Mesenchymal stem cell (in vitro differentiated cells and primary cell): Measurements from ENCODE around the gene NELFB.

Experiments used
- DNase-seq: peaks from one replicate; pipeline ENCODE4 v3.0.0-alpha.2; 2013
- H2AFZ ChIP-seq: one replicate; pipeline ENCODE4 v1.6.1; 2013; ENCODE audit warnings: low read depth, mild to moderate bottlenecking, control low read depth, inconsistent platforms, low read length, moderate library complexity
- H2AK5ac ChIP-seq: 2 replicates; pipeline ENCODE4 v1.6.1; 2013; ENCODE audit warnings: low read length, moderate library complexity, mild to moderate bottlenecking, inconsistent platforms; ENCODE audit not compliant: severe bottlenecking
- H2BK120ac ChIP-seq: one replicate; pipeline ENCODE4 v1.6.1; 2013; ENCODE audit warnings: low read depth, mild to moderate bottlenecking, inconsistent platforms, low read length, moderate library complexity
- H2BK12ac ChIP-seq, 2 experiments: one replicate each; pipeline ENCODE4 v1.6.1; 2013; ENCODE audit warnings: inconsistent platforms in 2 of 2, low read length in 2 of 2, mild to moderate bottlenecking in 2 of 2, moderate library complexity in 2 of 2, control low read depth in 1 of 2
- H2BK15ac ChIP-seq: one replicate; pipeline ENCODE4 v1.6.1; 2013; ENCODE audit warnings: mild to moderate bottlenecking, low read depth, inconsistent platforms; ENCODE audit not compliant: poor library complexity, severe bottlenecking
- H2BK5ac ChIP-seq: 2 replicates; pipeline ENCODE4 v1.6.1; 2013; ENCODE audit warnings: low read depth, mild to moderate bottlenecking, low read length, control low read depth, inconsistent platforms; ENCODE audit not compliant: poor library complexity, severe bottlenecking
- H3K14ac ChIP-seq, 2 experiments: one replicate each; pipeline ENCODE4 v1.6.1; 2013; ENCODE audit warnings: inconsistent platforms in 2 of 2, low read length in 2 of 2, control low read depth in 1 of 2, mild to moderate bottlenecking in 1 of 2, moderate library complexity in 1 of 2
- H3K18ac ChIP-seq, 2 experiments: one replicate each; pipeline ENCODE4 v1.6.1; 2013; ENCODE audit warnings: inconsistent platforms in 2 of 2, low read length in 2 of 2, control low read depth in 1 of 2, low read depth in 1 of 2, mild to moderate bottlenecking in 1 of 2
- H3K23ac ChIP-seq, 2 experiments: one replicate each; pipeline ENCODE4 v1.6.1; 2013; ENCODE audit warnings: inconsistent platforms in 2 of 2, low read length in 2 of 2, mild to moderate bottlenecking in 2 of 2, moderate library complexity in 2 of 2, control low read depth in 1 of 2
- H3K27ac ChIP-seq: 2 replicates; pipeline ENCODE4 v1.5.1; 2013; ENCODE audit warnings: mild to moderate bottlenecking, moderate library complexity, low read length, control low read depth, inconsistent platforms; ENCODE audit not compliant: poor library complexity, severe bottlenecking
- H3K27me3 ChIP-seq, 2 experiments: 2 replicates each; pipeline versions ENCODE4 v1.6.1 to v1.7.0; 2013; ENCODE audit warnings: low read length in 2 of 2, mild to moderate bottlenecking in 2 of 2, moderate library complexity in 2 of 2, control low read depth in 1 of 2, inconsistent platforms in 1 of 2; ENCODE audit not compliant: control insufficient read depth in 1 of 2, insufficient read depth in 1 of 2
- H3K36me3 ChIP-seq, 2 experiments: 2 replicates each; pipeline versions ENCODE4 v1.6.1 to v1.7.0; 2013; ENCODE audit warnings: low read length in 2 of 2, control low read depth in 1 of 2, inconsistent platforms in 1 of 2, low read depth in 1 of 2, mild to moderate bottlenecking in 1 of 2; ENCODE audit not compliant: insufficient read depth in 2 of 2, control insufficient read depth in 1 of 2
- H3K4ac ChIP-seq, 2 experiments: one replicate each; pipeline ENCODE4 v1.6.1; 2013; ENCODE audit warnings: inconsistent platforms in 2 of 2, low read length in 2 of 2, mild to moderate bottlenecking in 2 of 2, moderate library complexity in 2 of 2, control low read depth in 1 of 2, low read depth in 1 of 2
- H3K4me1 ChIP-seq: 2 replicates; pipeline ENCODE4 v1.6.1; 2013; ENCODE audit warnings: low read depth, low read length, control low read depth; ENCODE audit not compliant: control insufficient read depth, insufficient read depth
- H3K4me2 ChIP-seq: 2 replicates; pipeline ENCODE4 v1.6.1; 2013; ENCODE audit warnings: low read length, mild to moderate bottlenecking, inconsistent platforms; ENCODE audit not compliant: poor library complexity, severe bottlenecking
- H3K4me3 ChIP-seq, 2 experiments: 2 replicates each; pipeline versions ENCODE4 v1.5.1 to v1.7.0; 2013; ENCODE audit warnings: low read length in 2 of 2, mild to moderate bottlenecking in 2 of 2, control low read depth in 1 of 2, low read depth in 1 of 2; ENCODE audit not compliant: insufficient read depth in 1 of 2
- H3K79me1 ChIP-seq: replicated peaks from 2 replicates; pipeline ENCODE4 v1.6.1; 2013; ENCODE audit warnings: mild to moderate bottlenecking, control low read depth, low read length, inconsistent platforms; ENCODE audit not compliant: poor library complexity, severe bottlenecking
- H3K9ac ChIP-seq: 2 replicates; pipeline ENCODE4 v1.7.0; 2013; ENCODE audit warnings: mild to moderate bottlenecking, low read length, moderate library complexity
- H3K9me3 ChIP-seq: 2 replicates; pipeline ENCODE4 v1.7.0; 2013; ENCODE audit warnings: mild to moderate bottlenecking, low read length; ENCODE audit not compliant: control insufficient read depth
- H4K8ac ChIP-seq: one replicate; pipeline ENCODE4 v1.6.1; 2013; ENCODE audit warnings: inconsistent platforms, mild to moderate bottlenecking, low read length, moderate library complexity
- H4K91ac ChIP-seq: one replicate; pipeline ENCODE4 v1.6.1; 2013; ENCODE audit warnings: mild to moderate bottlenecking, low read length, inconsistent platforms
- WGBS: methylation state at CpG from one replicate; pipeline ENCODE4 v1.1.7; 2013; ENCODE audit warnings: mixed read lengths; 5-methylcytosine and 5-hydroxymethylcytosine counted together

NELFB gene

DNA sequence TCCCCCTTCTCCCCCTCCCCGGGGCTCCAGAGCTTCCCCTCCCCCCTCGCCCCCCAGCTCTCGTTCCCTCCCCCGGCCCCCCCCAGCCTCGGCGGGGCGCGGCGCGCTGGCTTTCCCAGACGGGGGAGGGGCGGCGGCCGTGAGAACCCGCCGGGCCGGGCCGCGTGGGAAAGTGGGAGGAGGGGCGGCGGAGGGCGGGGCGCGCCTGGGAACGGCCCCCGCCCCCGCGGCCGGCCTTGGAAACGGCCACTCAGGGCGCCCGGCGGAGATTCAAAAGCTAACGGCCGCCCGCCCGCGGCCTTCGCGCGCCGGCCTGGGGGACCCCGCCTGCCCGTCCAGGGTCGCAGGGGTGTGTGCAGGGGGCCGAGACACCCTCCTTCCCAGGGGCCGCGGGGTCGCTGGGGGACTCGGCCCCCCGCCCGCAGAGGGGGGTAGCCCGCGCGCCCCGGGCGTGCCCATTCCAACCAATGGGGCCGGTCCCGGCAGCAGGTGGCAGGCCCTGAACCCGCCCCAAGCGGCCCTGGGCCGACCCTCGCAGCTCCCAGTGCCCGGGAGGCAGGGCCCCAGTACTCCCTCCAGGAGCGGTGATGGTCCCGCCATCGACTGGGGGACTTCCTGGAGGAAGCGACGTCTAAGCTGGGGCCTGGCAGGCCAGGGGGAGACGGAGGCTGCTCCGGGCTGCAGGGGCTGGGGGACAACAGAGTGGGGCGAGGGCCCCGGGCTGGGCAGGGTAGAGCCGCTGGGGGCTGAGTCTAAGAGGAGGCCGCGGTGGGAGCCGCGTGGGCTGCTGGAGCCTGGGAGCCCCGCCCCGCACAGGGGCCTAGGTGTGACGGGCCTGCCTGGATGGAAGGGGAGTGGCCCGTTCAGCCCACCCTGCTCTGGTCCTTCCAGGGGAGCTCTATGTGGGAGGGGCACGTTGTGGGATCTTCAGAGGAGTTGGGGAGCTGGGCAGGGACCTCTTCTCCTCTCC, 61.2 kb downstream of the NELFB start:
- DNase-seq = peak; percentile 57
- Histone ChIP-seq H4K8ac (peak overlapping the region; percentile 0), H3K4me2 (peak overlapping the region; percentile 45), H3K4me3 (no peak overlapping the region), H3K36me3 (peaks cover 0 to 5% of the 10 kb centered on the region in 2 experiments), H2BK5ac (no peak overlapping the region), H3K14ac (no peak overlapping the region), H4K91ac (peak overlapping the region; percentile 13), H2BK120ac (no peak overlapping the region), H3K4me1 (peaks cover 41% of the 10 kb centered on the region), H3K27me3 (peaks cover 0 to 34% of the 10 kb centered on the region in 2 experiments), H3K9me3 (no peaks in the 10 kb centered on the region), H3K79me1 (no peaks in the 10 kb centered on the region), H2AFZ (no peak overlapping the region), H3K18ac (peak overlapping the region in 1 of 2 experiments; percentile 29), H3K23ac (peak overlapping the region in 1 of 2 experiments; percentile 63), H3K27ac (no peak overlapping the region), H3K9ac (no peak overlapping the region), H2BK15ac (peak overlapping the region; percentile 62), H2AK5ac (no peak overlapping the region), H2BK12ac (peak overlapping the region in 1 of 2 experiments; percentile 16), H3K4ac (no peak overlapping the region)
- 24% methylated on average over 52 of the region's 83 CpGs for WGBS

DNA sequence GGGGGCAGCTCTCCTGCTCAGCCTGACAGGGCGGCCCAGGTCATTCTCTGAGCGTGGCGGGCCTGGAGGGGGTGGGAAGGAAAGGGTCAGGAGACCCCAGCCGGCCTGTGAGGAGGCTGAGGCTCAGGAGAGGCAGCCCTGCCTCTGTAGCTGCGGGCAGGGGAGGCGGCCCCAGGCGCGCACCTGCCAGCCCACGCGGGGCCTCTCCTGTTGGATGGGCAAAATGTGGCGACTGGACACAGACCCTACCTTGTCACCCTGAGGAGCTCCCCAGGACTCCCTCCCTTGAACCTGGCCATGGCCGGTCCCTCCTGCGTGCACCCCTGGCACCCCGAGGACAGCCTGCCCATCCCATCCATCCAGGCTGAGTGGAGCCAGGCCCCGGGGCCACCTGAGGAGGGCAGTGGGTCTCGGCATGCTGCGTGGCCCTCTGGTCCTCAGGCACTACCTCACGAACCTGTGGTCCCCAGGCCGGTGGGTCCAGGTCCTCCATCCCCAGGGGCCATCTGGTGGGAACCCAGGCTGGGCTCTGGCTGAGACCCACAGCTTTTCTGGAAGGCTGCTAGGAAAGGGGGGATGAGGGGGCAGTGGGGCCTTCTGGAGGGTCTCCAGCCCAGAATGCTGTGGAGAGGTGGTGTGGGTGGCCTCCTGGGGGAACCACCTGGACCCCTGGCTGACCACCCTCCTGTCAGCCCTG, 62.0 kb downstream of the NELFB start:
- Histone ChIP-seq H3K9me3 (no peaks in the 10 kb centered on the region), H3K23ac (no peak overlapping the region), H3K4ac (no peak overlapping the region), H2BK120ac (no peak overlapping the region), H3K36me3 (peaks cover 0 to 5% of the 10 kb centered on the region in 2 experiments), H2BK15ac (peak overlapping the region; percentile 62), H3K14ac (no peak overlapping the region), H4K8ac (peak overlapping the region; percentile 16), H3K27me3 (peaks cover 0 to 32% of the 10 kb centered on the region in 2 experiments), H3K18ac (no peak overlapping the region), H3K4me2 (no peak overlapping the region), H2AFZ (no peak overlapping the region), H2BK5ac (no peak overlapping the region), H4K91ac (peak overlapping the region; percentile 13), H3K9ac (no peak overlapping the region), H3K27ac (no peak overlapping the region), H3K4me3 (no peak overlapping the region), H2AK5ac (no peak overlapping the region), H3K79me1 (no peaks in the 10 kb centered on the region), H3K4me1 (peaks cover 41% of the 10 kb centered on the region), H2BK12ac (peak overlapping the region in 1 of 2 experiments; percentile 77)
- no peak for DNase-seq
- 94% methylated on average over 15 of the region's 19 CpGs for WGBS

- Histone ChIP-seq H3K4me1 (peaks cover 39% of the 10 kb centered on the region), H3K79me1 (no peaks in the 10 kb centered on the region), H3K4me3 (no peak overlapping the region), H2BK5ac (no peak overlapping the region), H3K36me3 (peaks cover 0 to 5% of the 10 kb centered on the region in 2 experiments), H3K4me2 (no peak overlapping the region), H2AK5ac (no peak overlapping the region), H2BK12ac (no peak overlapping the region), H3K4ac (no peak overlapping the region), H3K9me3 (no peaks in the 10 kb centered on the region), H3K23ac (no peak overlapping the region), H2BK120ac (no peak overlapping the region), H4K8ac (no peak overlapping the region), H2BK15ac (no peak overlapping the region), H3K27me3 (peaks cover 0 to 29% of the 10 kb centered on the region in 2 experiments), H3K9ac (no peak overlapping the region), H3K18ac (no peak overlapping the region), H2AFZ (no peak overlapping the region), H3K14ac (no peak overlapping the region), H3K27ac (no peak overlapping the region), H4K91ac (no peak overlapping the region)
- 93% methylated on average over 23 of the region's 24 CpGs for WGBS
- DNase-seq = no peak
Observed at GRCh38 chr9:137317718-137318511, 62.8 kb downstream of the NELFB start.
